IPS-NIHi11 (cell line): ENCODE results near the gene CDC45.
A peak's percentile ranks its signal among the peaks of the same experiment; 100 is the strongest.

Source experiments
- DNase-seq: peaks from one replicate; pipeline ENCODE4 v3.0.0; 2012; ENCODE audit warnings: mixed read lengths, low spot score

CDC45 gene

DNA sequence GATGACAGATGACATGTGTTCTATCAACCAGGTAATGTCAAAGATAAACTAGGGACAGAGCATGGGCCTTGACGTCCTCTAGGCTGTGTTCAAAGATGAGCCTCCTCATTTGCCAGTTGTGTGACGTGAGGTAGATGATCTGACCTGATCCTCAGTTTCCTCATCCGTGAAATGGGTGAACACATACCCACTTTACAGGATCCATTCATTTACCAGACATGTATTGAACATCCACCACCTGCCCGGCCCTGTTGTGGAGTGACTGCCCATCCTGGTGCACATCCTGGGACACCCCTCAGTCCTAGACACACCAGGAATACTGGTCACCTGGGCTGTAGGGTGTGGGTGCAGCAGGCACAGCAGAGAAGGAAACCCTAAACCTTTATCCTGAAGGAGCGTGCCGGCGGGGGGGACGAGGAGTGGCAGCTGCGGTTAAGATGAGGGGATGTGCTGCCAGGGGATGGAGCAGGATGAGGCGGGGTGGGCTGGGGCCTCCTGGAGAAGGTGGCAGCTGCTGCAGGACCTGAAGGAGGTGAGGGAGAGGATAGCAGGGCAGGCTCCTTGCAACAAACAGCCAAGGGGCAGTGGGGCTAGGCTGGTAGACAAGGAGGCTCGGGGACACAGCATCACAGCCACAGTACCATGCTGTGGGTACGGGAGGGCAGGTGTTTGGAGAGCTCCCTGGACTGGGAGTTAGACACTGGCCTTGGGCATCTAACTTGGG, 36.1 kb downstream of the CDC45 start:
- DNase-seq: peak; percentile 4

DNA sequence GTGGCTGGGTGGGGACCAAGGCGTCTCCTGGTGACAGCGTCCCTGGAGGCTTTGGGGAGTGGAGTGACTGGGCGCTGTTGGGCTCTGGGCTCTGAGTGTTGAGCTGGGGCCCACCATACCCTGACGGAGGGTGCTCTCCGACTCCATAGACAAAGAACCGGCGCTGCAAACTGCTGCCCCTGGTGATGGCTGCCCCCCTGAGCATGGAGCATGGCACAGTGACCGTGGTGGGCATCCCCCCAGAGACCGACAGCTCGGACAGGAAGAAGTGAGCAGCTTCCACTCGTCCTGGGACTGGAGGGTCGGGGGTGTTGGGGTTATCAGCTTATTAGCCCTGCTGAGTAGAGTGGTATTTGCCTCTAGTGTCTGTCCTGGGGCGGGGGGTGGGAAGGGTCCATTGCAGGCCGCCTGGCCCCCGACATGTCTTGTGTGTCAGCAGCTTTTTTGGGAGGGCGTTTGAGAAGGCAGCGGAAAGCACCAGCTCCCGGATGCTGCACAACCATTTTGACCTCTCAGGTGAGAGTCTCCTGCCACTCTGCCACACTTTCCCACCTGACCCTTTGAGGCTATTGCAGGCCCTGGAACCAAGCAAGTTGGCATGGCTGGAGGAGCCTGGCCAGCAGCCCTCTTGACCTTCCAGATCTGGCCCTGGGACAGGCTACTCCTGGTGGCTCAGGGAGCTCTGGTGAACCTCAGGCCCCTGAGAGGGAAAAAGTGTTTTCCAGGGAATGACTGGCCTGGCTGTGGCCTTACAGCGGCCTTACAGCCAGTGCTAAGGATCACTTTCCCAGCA, 36.9 kb downstream of the CDC45 start:
- peak; percentile 5 for DNase-seq

DNA sequence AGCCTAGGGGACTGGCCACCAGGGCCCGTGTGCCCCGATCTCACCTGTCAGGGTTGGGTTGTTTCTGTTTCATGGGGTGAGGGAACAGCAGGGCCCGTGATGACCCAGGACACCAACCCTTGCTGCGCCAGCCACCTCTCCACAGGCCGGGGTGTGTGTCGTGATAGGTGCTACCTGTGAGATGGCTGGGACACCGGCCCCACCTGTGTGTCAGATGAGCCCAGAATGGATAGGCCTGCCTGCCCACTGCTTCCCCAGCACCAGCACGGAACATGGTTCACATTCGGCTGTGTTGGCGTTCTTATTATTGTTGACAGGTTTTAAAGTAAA, 37.4 kb downstream of the CDC45 start:
- no peak for DNase-seq

DNA sequence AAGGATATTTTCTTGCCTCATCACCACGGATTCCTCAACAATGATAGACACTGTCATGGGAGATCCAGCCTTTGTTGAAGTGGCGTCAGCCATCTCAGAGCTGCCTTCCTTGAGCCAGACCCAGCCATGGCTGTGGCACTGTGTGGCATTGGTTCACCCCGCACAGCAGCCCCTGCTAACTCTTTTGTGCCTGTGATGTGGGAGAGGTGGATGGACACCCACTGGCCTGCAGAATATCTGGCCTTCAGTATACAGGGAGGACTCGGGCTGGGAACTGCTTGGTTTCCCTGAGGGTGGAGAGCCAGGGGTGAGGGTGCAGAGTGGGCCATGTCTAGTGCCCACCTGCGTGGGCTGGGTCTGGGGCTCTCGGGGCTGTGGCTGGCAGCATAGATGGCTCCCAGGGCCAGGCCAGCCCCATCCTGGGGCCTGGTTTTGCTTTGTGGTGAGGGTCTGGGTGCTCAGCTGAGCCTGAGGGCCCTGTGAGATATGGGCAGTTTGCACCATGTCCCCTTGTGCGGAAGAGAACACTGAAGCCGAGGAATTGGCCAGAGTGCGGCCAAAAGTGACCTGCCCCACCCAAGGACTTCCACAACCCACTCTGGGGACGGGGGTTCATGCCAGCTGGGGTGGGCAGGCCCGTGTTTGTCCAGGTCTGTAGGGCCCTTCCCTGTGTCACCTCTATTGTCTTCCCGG, 38.3 kb downstream of the CDC45 start:
- no peak for DNase-seq

DNA sequence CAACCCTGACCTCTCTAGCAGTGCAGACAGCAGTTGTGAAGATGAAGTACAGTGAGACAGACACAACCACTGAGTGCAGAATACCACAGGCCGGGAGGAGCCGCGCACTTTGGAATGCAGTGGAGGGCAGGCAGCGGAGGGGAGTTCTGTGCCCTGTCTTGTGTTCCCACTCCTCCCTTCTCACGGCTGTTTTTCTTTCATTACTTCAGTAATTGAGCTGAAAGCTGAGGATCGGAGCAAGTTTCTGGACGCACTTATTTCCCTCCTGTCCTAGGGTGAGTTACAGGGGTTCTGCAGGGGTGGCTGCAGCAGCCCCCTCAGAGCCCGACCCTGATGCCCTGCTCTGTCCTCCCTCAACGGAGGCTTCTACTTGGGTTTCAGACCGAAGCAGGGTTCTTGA, 38.9 kb downstream of the CDC45 start:
- no peak for DNase-seq

DNA sequence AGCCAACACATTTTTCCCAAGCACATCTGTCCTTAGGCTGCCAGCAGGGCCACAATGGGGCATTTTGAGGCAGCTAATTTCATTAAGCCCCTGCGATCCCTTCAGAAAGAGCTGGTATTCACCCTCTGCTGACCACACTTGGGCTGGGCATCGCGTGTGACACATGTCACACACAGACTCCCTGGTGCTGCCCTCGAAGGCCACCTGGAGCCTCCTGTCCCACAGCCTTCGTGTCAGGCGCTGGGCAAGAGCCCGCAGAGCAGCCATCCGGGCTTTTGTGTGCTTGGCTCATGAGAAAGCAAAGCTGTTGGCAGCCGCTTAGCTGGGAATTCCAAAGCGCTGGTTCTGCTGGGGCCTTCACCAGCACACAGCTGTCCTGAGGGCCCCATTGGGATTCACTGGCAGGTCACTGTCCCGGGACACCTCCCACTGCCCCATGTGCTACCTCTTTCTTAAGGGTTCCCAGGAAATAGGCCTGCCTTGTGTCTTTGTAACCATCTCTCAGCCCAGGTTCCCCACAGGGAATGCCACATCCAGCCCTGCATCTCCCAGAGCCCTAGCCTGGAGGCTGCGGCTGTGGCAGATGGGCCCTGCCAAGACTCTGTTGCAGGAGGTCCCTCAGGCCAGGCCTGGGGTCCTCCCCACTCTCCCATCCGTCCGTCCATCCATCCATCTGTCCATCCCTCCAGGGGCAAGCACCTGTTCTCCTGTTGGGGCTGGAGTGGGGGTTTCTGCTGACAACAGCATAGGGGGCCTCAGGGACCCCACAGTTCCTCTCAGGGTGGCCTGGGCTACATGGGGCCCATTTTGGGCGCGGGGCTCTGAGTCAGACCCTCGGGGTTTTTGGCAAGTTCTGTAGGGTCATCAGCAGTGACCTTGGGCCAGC, 39.6 kb downstream of the CDC45 start:
- DNase-seq: no peak

DNA sequence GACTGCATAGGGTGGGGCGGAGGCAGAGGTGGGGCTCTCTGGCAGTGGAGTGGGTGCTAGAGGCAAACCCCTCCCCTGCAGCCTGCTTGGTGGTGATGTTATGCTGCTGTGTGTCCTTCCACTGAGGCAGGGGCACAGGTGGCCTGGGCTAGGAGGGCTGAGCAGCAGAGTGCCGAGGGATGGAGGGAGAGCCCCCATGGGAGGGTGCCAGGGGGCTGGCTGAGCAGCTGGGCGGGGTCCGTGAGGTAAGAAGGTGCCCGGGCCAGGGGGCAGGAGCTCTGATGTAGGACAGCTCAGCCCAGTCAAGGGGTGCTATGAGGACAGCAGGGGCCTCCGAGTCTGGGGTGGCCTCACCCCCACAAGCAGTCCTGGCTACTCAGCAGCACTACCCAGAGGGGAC, 40.3 kb downstream of the CDC45 start:
- DNase-seq: no peak

DNA sequence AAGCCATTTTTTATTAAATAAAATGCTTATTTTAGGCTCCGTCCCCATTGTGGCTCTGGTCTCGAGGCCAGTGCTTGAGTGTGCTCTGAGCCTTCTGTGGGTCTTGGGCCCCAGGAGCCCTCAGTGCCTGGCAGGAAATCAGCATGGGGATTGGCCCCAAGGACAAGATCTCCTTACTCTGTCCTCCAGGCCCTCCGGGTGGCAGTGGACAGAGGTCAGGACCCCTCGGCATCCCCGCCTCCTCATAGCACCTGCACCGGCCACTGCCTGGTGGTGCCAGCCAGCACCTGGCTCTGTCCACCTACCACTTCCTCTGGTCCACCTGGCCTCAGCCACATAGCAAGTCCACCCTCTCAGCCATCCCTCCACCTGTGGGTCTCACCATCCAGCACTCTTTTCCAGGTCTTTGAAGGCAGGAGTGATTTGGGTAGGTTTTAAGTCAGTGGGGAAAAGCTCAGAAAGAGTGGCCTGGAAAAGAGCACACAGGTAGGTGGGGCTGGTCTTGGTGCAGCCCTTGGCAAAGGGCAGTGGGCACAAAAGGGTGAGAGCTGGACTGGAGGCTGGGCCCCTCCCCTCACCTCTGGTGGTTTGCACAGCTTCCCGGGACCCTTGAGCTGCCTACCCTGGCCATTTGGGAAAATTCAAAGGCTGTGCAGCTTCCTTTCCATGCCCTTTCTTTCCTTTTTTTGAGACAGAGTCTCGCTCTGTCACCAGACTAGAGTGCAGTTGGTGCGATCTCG, 41.0 kb downstream of the CDC45 start:
- DNase-seq: peak; percentile 2

DNA sequence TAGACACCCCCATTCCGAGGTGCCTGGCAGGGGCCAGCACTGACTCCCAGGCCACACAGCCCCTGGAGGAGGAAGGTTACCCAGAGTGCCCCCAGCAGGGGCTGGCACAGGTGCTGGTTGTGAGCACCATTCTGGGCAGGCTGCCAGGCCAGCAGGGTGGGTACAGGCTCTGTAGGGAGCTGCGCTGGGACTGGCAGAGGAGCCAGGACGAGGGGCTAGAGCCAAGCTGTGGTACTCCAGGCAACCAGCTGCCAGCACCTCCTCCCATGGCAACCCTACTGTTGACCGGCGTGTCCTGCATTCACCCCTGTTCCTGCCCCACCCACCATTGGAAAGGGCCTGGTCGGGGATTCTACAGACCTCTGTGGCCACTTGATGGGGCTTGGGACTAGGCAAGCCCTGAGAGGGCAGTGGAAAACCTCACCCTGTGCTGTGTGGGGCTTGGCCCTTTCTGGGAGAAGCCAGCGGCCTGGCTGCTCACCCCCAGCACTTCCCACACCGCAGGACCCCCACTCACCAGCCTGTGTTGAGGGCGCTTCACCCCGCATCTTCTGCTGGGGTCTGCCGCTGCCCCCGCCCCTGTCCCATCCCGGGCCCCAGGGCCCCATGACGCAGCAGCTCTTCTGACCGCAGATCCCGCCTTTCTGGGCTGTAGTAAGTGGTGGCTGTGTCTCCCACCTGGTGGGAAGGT, 42.6 kb downstream of the CDC45 start:
- peak; percentile 40 for DNase-seq

DNA sequence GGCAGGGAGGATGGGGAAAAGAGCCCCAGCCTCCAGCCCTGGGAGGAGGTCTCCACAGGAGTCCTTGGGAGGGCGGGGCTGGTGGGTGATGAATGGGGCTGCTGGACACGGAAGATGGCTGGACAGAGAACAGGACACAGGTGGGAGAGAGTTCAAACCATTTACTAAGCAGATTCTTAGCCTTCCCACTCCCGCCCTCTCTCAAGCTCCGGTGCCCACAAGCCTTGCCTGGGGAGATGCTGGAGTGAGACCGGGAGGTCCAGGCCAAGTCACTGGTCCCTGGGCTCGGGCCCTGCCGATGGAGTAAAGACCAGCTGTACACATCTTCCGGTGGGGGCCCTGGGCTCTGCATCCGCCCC, 43.1 kb downstream of the CDC45 start:
- DNase-seq: no peak

DNA sequence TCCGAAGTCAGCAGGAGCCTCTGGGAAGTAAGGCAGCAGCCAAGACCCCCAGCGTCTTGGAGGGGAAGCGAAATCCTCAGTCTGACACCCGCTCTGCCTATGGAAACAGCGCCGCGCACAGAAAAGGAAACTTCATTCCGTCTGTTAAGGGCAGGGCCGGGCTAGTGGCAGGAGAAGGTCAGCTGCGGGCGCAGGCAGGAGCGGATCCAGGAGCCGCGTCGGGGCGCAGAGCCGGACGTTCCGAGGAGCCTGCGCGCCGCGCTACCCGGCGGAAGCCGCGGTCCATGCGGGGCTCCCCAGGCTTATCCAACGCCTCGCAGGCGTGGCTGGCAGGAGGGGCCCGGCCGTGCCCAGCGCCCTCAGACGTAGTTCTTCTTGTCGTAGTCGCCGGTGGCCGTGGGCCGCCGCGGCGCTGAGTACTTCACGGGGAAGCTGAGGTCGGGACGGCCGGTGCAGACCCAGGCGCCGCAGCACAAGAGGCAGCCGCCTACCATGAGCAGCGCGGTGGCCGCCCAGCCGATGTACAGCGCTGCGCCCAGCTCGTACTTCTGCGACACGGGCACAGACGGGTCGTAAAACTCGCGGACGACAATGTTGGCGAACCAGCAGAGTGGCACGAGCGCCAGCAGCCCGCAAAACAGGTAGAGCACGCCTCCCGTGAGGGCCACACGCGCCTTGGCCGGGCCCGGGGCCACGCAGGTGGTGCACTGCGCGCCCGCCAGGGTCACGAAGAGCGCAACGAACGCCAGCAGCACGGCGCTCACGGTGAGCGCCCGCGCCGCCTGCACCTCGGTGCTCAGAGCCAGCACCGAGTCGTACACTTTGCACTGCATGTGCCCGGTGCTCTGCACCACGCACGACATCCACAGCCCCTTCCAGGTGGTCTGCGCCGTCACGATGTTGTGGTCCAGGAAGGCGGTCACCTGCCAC, 43.8 kb downstream of the CDC45 start:
- DNase-seq: peak; percentile 76

DNA sequence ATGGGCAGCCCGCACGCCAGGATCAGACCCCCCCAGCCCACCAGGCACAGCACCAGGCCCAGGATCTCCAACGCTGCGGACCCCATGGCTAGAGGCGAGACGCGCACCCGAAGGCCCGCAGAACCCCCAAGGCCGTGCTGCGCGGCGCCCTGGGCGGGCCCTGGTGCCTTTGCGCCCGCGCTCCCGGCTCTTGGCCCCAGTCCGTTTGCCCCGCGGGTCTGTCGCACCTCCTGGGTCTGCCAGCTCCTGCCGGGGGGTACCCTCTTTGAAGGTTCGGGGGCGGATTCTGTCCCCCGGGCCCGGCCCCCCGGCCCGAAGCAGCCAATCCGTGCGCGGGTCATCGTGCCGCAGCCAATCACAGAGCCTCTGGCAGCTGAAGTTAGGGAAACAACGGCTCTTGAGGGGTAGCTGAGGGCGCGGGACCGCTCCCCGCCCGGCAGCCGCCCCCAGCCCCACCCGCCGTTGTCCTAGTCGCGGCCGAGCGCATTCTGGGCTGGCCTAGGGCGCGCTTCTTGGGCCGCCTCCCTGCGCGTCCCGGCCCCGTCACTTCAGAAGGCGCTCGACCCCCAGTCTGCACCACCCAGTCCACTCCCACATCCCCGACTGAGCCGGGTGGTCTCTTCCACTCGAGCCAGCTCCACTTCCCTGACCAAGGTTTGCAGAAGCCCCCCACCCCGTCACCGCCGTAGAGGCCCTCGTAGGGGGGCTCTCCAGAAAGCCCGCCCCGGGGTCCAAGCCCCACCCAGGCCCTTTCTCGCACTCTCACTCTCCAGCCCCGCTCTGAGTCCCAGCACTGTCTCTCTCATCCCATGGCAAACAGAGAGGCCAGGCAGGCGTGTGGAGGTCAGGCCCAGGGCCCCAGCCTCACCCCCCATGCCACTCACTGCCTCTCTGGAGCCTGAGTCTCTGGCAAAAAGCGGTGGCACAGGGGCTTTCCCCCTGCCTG, 44.7 kb downstream of the CDC45 start, which contains the start of gene CLDN5:
Gene CLDN5, minus strand, starts transcription at position 241 of the 946 bp plus-strand sequence. Its CDS starts 155 bp downstream, at position 86.
- DNase-seq: peak; percentile 90

DNA sequence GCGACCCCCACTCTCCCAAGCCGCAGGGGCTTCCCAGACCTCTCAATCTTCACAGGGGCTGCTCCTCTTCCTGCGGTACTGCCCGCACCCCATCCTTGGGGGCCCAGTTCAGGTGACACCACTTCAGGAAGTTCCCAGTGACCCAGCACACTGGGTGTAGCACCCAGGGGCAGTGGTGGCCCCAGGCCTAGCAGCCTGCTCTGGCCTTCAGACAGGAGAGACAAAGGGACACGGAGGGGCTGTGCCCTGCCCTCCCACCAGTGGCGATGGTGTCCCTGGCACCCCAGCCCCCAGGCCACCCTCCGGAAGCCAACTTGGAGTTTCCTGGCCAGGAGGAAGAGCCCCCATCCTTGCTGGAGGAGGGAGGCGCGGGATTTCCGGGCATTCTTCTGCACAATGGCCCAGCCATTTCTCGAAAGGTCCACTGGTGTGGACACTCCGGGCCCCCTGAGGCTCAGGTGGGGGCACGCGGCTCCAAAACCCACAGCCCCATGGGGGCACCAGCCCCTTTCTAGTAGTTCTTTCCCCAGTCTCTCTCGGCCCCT, 45.5 kb downstream of the CDC45 start:
- no peak for DNase-seq

DNA sequence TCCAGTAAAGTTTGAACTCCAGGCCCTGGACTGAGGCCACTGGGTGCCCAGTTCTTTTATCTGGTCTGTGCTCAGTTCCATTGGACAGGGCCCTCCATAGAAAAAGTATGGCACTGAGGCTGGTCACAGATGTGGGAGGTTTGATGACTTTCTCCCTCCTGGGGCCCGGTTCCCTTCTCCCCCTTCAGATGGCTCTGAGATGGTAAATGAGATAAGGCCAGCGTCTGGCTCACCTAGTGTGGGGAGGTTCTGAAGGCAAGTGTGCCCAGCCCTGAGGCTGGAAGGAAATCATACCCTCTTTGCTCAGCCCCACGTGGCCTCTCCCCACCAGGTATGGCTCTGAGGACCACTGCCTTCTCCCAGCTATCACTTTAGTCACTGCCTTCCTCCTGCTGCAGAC, 45.9 kb downstream of the CDC45 start:
- DNase-seq: no peak

DNA sequence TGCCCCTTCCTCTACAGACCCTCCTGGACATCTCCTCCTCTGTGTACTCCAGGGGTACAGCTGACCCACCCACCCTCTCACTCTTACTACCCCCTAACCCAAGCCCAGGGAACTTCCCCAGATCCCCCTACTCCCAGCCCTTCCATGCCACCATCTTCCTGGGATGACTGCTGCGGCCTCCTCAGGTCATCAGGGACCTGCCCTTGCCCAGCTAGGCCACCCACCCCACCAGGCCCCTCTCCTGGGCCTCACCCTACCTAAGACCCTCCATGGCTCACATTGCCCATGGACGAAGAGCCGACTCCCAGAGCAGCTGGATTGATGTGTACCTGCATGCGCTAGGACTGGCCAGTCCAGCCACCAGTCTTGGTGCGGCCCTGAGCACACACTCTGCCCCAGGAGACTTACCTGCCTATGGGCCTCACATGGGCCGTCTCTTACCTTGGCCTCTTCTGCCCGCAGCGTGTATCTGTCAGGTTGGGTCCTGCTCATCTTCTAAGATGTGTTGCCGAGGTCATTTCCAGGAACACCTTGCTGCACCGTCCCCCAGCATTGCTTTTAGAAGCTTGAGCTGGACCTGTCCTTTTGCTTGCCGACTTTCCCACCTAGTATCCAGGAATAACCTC, 46.5 kb downstream of the CDC45 start:
- no peak for DNase-seq

DNA sequence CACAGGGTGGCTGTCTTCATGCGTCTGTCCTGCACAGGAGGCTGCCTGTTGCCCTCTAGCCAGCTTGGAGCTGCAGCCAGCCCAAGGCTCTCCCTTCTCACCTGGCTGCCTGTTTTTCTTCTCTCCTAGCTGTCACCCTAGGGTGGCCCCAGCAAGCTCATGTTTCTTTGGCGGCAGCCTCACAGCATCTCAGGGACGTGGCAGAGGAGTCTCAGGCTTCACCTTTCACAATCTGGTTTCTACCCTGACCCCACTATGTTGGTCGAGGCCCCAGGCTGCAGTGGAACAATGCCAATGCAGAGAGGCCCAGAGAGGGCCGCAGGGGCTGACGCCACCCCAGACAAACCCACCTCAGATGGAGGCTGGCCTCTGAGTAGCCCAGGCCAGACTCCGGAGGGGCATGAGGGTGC, 47.0 kb downstream of the CDC45 start:
- no peak for DNase-seq

DNA sequence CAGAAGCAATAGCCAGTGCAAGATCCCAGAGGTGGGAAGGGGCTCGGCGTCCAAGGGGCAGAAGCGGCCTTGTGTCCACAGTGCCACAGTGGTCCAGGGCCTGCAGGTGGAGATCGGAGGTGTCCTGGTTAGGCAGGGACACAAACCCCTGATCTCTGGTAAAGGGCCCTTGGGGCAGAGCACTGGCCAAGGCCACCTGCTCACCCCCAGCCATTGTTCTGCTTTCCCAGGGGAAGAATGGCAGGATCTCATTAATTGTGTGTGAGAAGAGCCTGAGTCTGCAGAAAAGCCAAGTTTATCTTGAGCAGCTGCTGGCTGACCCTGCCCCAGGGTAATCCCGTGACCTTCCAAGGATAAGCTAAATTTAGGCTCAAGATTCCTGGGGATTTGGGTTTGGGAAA, 47.6 kb downstream of the CDC45 start:
- no peak for DNase-seq
